Measurements from ENCODE around the gene CD36.

The CD36 gene

DNA sequence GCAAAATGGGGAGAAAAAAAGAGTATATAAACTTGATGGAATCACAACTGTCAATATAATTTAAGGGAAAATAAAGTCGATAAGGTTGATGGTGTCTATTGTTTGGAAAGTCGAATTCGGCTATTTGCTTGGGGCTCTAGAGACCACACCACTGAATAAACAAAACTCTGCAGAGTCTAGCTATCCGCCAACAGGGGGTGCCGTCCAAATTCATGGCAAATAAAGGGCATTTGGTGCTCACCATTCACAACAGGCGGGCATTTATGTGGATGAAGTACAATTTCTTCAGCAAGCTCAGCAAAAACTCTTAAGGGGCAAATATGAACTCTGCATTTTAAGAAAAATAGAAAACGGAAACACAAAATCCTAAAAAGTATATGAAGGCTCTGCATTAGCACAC is 23.3 kb downstream of the CD36 start:
- Histone ChIP-seq H3F3A (ENCODE audit: insufficient read depth, low read length) (no peaks in the 10 kb centered on the region), H3K27ac (ENCODE audit: low read length) (no peak overlapping the region), H3K36me3 (replicated peaks; ENCODE audit: insufficient read depth, low read length) (no peaks in the 10 kb centered on the region), H3K4me3 (ENCODE audit: low read length) (no peak overlapping the region), H3K79me2 (ENCODE audit: low read length) (no peaks in the 10 kb centered on the region), H3K9me3 (replicated peaks; ENCODE audit: insufficient read depth, low read length) (no peaks in the 10 kb centered on the region), H3K9ac (ENCODE audit: low read length) (no peak overlapping the region), H3K27me3 (replicated peaks; ENCODE audit: insufficient read depth, low read length) (no peaks in the 10 kb centered on the region), H2AFZ (ENCODE audit: low read length) (no peak overlapping the region), H3K4me1 (ENCODE audit: low read length) (no peaks in the 10 kb centered on the region), H3K9me2 (replicated peaks; ENCODE audit: insufficient read depth, low read length) (no peaks in the 10 kb centered on the region), H4K20me1 (ENCODE audit: insufficient read depth, low read length) (no peaks in the 10 kb centered on the region), H3K4me2 (ENCODE audit: low read depth, low read length) (no peak overlapping the region)
- TF ChIP-seq, protein P1, sequence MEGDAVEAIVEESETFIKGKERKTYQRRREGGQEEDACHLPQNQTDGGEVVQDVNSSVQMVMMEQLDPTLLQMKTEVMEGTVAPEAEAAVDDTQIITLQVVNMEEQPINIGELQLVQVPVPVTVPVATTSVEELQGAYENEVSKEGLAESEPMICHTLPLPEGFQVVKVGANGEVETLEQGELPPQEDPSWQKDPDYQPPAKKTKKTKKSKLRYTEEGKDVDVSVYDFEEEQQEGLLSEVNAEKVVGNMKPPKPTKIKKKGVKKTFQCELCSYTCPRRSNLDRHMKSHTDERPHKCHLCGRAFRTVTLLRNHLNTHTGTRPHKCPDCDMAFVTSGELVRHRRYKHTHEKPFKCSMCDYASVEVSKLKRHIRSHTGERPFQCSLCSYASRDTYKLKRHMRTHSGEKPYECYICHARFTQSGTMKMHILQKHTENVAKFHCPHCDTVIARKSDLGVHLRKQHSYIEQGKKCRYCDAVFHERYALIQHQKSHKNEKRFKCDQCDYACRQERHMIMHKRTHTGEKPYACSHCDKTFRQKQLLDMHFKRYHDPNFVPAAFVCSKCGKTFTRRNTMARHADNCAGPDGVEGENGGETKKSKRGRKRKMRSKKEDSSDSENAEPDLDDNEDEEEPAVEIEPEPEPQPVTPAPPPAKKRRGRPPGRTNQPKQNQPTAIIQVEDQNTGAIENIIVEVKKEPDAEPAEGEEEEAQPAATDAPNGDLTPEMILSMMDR (IDR thresholded peaks at IDR 0.05; ENCODE audit: low read length), result peak; percentile 11; the same call in 1 of the 2 replicates
- TF ChIP-seq EZH2phosphoT487 (IDR thresholded peaks at IDR 0.05; ENCODE audit: low read length), result no peak
- DNase-seq, result no peak

DNA sequence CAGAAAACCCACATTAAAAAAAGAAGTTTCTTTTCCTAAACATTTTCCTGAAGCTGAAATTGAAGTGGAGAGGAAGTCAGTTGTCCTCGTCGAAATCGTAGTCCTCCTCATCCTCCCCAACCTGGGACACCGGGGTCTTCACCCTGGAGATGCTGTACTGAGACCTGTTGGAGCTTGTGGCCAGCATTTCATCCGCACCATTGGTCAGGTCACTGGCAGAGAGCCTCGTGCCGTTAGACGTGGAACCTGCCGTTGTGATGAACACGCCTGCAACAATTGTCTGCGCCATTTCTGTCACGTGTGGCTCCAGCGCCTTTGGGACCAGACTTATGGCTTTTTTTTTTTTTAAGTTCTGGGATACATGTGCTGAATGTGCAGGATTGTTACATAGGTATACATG is 23.8 kb downstream of the CD36 start:
- no peaks in the 10 kb centered on the region for H3K79me2 ChIP-seq (ENCODE audit: low read length)
- H3K4me1 ChIP-seq (ENCODE audit: low read length), result no peaks in the 10 kb centered on the region
- no peak overlapping the region for H3K4me3 ChIP-seq (ENCODE audit: low read length)
- no peaks in the 10 kb centered on the region for H3K36me3 ChIP-seq (replicated peaks; ENCODE audit: insufficient read depth, low read length)
- no peaks in the 10 kb centered on the region for H4K20me1 ChIP-seq (ENCODE audit: insufficient read depth, low read length)
- no peak overlapping the region for H3K9ac ChIP-seq (ENCODE audit: low read length)
- no peak for TF ChIP-seq EZH2 (optimal IDR thresholded peaks at IDR 0.05; ENCODE audit: low read depth, low read length)
- TF ChIP-seq, protein P1 (IDR thresholded peaks at IDR 0.05; ENCODE audit: low read length), result no peak
- no peak for TF ChIP-seq EZH2phosphoT487 (IDR thresholded peaks at IDR 0.05; ENCODE audit: low read length)
- no peak overlapping the region for H3K27ac ChIP-seq (ENCODE audit: low read length)
- no peak overlapping the region for H2AFZ ChIP-seq (ENCODE audit: low read length)
- no peaks in the 10 kb centered on the region for H3K27me3 ChIP-seq (replicated peaks; ENCODE audit: insufficient read depth, low read length)
- no peaks in the 10 kb centered on the region for H3F3A ChIP-seq (ENCODE audit: insufficient read depth, low read length)
- no peak overlapping the region for H3K4me2 ChIP-seq (ENCODE audit: low read depth, low read length)
- no peak for DNase-seq
- no peaks in the 10 kb centered on the region for H3K9me2 ChIP-seq (replicated peaks; ENCODE audit: insufficient read depth, low read length)
- H3K9me3 ChIP-seq (replicated peaks; ENCODE audit: insufficient read depth, low read length), result no peaks in the 10 kb centered on the region

DNA sequence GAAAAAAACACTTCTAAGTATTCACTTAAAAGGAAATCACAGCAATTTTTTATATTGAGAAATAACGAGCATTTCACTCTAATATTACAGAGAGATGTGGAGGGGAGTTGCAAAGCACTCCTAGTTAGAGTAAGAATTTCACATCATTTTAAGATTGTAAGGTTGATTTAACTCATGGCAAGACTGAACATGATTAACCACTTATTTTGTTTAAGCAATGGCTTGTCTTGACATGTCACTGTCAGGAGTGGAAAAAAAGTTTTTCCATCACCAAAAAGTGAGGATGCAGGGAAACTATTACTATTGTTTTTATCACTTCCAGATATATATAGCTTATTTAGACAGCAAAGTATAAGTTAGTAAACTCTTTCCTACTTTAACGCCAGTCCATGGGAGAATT is 27.1 kb downstream of the CD36 start:
- H3F3A ChIP-seq (ENCODE audit: insufficient read depth, low read length), result no peaks in the 10 kb centered on the region
- H3K4me2 ChIP-seq (ENCODE audit: low read depth, low read length), result no peak overlapping the region
- no peaks in the 10 kb centered on the region for H3K79me2 ChIP-seq (ENCODE audit: low read length)
- no peak for DNase-seq
- no peaks in the 10 kb centered on the region for H3K9me3 ChIP-seq (replicated peaks; ENCODE audit: insufficient read depth, low read length)
- H2AFZ ChIP-seq (ENCODE audit: low read length), result no peak overlapping the region
- no peak overlapping the region for H3K4me3 ChIP-seq (ENCODE audit: low read length)
- H3K9me2 ChIP-seq (replicated peaks; ENCODE audit: insufficient read depth, low read length), result no peaks in the 10 kb centered on the region
- no peaks in the 10 kb centered on the region for H3K4me1 ChIP-seq (ENCODE audit: low read length)
- H3K27ac ChIP-seq (ENCODE audit: low read length), result no peak overlapping the region
- H3K9ac ChIP-seq (ENCODE audit: low read length), result no peak overlapping the region
- no peaks in the 10 kb centered on the region for H4K20me1 ChIP-seq (ENCODE audit: insufficient read depth, low read length)
- H3K27me3 ChIP-seq (replicated peaks; ENCODE audit: insufficient read depth, low read length), result no peaks in the 10 kb centered on the region
- H3K36me3 ChIP-seq (replicated peaks; ENCODE audit: insufficient read depth, low read length), result no peaks in the 10 kb centered on the region
- no peak for TF ChIP-seq EZH2phosphoT487 (IDR thresholded peaks at IDR 0.05; ENCODE audit: low read length)
- no peak for TF ChIP-seq EZH2 (optimal IDR thresholded peaks at IDR 0.05; ENCODE audit: low read depth, low read length)
- TF ChIP-seq, protein P1 (IDR thresholded peaks at IDR 0.05; ENCODE audit: low read length), result no peak

Data from MM.1S (cell line).